VCaP (cell line): ENCODE measurements around the gene PLEKHA5.

ENCODE experiments used
- H3K27ac ChIP-seq: fragments of 450-650 bp; 2 replicates; pipeline ENCODE4 v1.5.1; 2017
- TF ChIP-seq, protein P1 (sequence below): fragments of 450-650 bp; conservative IDR thresholded peaks from 2 replicates; pipeline ENCODE4 v1.5.1; 2017; ENCODE audit warnings: mild to moderate bottlenecking, moderate library complexity

Gene PLEKHA5

DNA sequence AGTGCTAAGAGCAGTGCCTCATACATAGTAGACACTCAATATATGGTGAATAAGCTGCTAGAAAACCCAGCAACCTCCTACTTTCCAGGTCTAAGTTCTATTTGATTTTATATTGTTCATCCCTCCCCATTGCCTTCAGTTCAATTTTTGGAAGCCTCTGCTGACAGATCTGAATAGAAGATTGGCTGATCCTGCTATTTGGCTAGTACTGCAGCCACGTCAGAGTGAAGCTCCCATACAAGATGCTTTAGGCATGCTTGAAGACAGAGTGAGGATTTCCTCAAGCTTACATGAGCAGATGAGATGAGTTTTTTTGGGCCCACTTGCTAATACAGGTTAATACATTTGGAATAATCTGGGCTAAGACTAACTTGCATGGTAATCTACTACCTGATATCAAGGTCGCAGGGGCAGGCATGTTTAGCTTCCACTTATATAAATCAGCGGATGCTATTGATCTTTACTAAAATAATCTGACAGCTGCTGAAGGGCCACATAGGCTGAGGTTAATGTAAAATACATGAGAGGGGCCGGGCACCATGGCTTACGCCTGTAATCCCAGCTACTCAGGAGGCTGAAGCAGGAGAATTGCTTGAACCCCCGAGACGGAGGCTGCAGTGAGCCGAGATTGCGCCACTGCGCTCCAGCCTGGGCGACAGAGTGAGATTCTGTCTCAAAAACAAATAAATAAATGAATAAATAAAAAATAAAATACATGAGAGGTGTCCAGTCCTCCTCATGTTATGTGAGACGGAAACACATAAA is 293.8 kb downstream of the PLEKHA5 start:
- no peak overlapping the region for H3K27ac ChIP-seq
- TF ChIP-seq, protein P1, sequence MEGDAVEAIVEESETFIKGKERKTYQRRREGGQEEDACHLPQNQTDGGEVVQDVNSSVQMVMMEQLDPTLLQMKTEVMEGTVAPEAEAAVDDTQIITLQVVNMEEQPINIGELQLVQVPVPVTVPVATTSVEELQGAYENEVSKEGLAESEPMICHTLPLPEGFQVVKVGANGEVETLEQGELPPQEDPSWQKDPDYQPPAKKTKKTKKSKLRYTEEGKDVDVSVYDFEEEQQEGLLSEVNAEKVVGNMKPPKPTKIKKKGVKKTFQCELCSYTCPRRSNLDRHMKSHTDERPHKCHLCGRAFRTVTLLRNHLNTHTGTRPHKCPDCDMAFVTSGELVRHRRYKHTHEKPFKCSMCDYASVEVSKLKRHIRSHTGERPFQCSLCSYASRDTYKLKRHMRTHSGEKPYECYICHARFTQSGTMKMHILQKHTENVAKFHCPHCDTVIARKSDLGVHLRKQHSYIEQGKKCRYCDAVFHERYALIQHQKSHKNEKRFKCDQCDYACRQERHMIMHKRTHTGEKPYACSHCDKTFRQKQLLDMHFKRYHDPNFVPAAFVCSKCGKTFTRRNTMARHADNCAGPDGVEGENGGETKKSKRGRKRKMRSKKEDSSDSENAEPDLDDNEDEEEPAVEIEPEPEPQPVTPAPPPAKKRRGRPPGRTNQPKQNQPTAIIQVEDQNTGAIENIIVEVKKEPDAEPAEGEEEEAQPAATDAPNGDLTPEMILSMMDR: no peak
